Activated CD4-positive, alpha-beta T cell treated with anti-CD3 and anti-CD28 coated beads, Interleukin-2, amount 10 ng/mL, durations not matched to agents 7 days and 5 days (primary cell): ENCODE data around the gene REN. TPM values are rescaled to one million over a fixed set of nuclear protein-coding genes. Genes with fewer than 3 reads are reported as not detected.

Experiments
- CTCF ChIA-PET: fragments of 350-600 bp; sonication (Branson Sonifier 250); formaldehyde crosslinking; loops from one replicate; lab custom pipeline; 2021; ENCODE audit warnings: antibody characterized with exemption; lab: Charles Lee
- POLR2A ChIA-PET: fragments of 350-600 bp; sonication (Branson Sonifier 250); formaldehyde crosslinking; loops from one replicate; lab custom pipeline; 2021; ENCODE audit warnings: antibody characterized with exemption; lab: Charles Lee
- DNase-seq: peaks from one replicate; pipeline ENCODE4 v3.0.0-alpha.2; 2020
- H3K27ac Mint-ChIP-seq: one replicate; pipeline ENCODE4 v1.8.0; 2021; ENCODE audit warnings: mild to moderate bottlenecking, moderate library complexity, mixed read lengths
- H3K27me3 Mint-ChIP-seq: one replicate; pipeline ENCODE4 v1.8.0; 2021; ENCODE audit warnings: mixed read lengths
- H3K36me3 Mint-ChIP-seq: one replicate; pipeline ENCODE4 v1.8.0; 2021; ENCODE audit warnings: low read depth, mixed read lengths
- H3K4me1 Mint-ChIP-seq: one replicate; pipeline ENCODE4 v1.8.0; 2021; ENCODE audit warnings: mixed read lengths
- H3K4me3 Mint-ChIP-seq: one replicate; pipeline ENCODE4 v1.8.0; 2021; ENCODE audit warnings: mild to moderate bottlenecking, moderate library complexity, mixed read lengths
- H3K9me3 Mint-ChIP-seq: one replicate; pipeline ENCODE4 v1.8.0; 2021; ENCODE audit warnings: mixed read lengths
- total RNA-seq, 2 experiments: library from RNA; stranded (reverse); gene quantifications; one replicate each; pipeline ENCODE4 v1.2.3, GENCODE V29; 2021

REN gene
- total RNA-seq, 2 experiments from 2014 or later = not detected

- no peaks in the 10 kb centered on the region for H3K9me3 Mint-ChIP-seq
- POLR2A ChIA-PET = no interaction called here
- H3K27ac Mint-ChIP-seq = no peak overlapping the region
- CTCF ChIA-PET = interaction anchor here (0.6 kb wide), 1 partner anchor 231 kb away, joined by 3 read pairs; no protein-coding TSS in a partner anchor
- H3K4me1 Mint-ChIP-seq = peaks cover 11% of the 10 kb centered on the region
- H3K36me3 Mint-ChIP-seq = no peaks in the 10 kb centered on the region
- H3K27me3 Mint-ChIP-seq = no peaks in the 10 kb centered on the region
- H3K4me3 Mint-ChIP-seq = no peak overlapping the region
- no peak for DNase-seq
These were observed 33.4 kb downstream of the REN start for GRCh38 chr1:204132718-204133117.

GRCh38 chr1:204131978-204132377 is 34.2 kb downstream of the REN start:
- Mint-ChIP-seq H3K27ac (no peak overlapping the region), H3K9me3 (no peaks in the 10 kb centered on the region), H3K4me1 (peaks cover 11% of the 10 kb centered on the region), H3K27me3 (no peaks in the 10 kb centered on the region), H3K4me3 (no peak overlapping the region), H3K36me3 (no peaks in the 10 kb centered on the region)
- ChIA-PET POLR2A (no interaction called here), CTCF (no interaction called here)
- DNase-seq = no peak

DNA sequence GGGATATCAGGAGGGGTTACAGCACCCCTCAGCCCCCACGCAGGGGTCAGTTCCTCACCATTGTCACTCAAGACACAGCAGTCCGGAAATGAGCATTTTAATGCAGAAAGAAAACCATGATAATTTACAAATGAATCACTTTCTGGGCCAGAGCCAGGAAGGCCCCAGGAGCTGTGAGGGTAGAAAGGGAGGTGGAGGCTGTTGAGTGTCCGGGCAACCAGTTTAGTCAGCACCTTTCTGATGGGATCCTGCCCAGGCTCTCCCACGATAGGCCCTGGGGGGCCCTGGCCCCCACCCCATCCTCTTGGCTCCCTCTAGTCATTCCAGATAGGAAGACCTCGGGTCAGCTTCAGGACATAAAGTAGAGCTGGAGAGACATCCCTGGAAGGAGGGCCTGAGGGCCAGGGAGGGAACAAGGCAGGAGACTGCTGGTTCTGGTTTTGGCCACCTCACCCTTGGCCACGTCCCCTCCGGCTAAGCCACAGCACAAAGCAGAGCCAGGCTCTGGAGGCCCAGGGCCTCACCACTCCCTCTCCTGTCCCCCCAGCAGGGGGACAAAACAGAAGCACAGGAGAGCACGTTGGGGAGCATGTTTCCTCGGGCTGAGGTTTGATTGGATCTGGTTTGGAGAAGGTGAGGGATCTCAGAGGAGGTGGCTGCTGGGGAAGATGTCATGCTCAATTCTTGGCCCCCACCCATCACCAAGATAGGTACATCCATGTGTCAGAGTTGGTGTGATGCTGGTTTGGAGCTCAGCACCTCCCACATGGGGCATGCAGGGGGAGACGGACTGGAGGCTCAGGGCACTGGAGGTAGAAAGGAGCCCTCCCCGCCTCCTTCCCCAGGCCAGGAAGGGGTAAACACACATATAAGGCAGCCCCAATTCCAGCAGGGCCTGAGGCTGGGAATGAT is 34.9 kb downstream of the REN start:
- Mint-ChIP-seq H3K4me1 (peaks cover 11% of the 10 kb centered on the region), H3K27ac (peak overlapping the region; percentile 3), H3K9me3 (no peaks in the 10 kb centered on the region), H3K27me3 (no peaks in the 10 kb centered on the region), H3K4me3 (no peak overlapping the region), H3K36me3 (no peaks in the 10 kb centered on the region)
- POLR2A ChIA-PET = no interaction called here
- CTCF ChIA-PET = interaction anchor here (3.0 kb wide), 1 partner anchor 270 kb away, joined by 29 read pairs; the partner anchor contains the start of gene SNRPE
- DNase-seq = no peak

- Mint-ChIP-seq H3K36me3 (no peaks in the 10 kb centered on the region), H3K27me3 (no peaks in the 10 kb centered on the region), H3K27ac (no peak overlapping the region), H3K9me3 (no peaks in the 10 kb centered on the region), H3K4me3 (no peak overlapping the region), H3K4me1 (peaks cover 11% of the 10 kb centered on the region)
- no peak for DNase-seq
- CTCF ChIA-PET = interaction anchor here (0.6 to 3.8 kb wide), 6 partner anchors 249 to 630 kb away, joined by 3 to 31 read pairs (median 4); partner anchors contain the start of gene SNRPE
- POLR2A ChIA-PET = no interaction called here
These were observed 36.0 kb downstream of the REN start for GRCh38 chr1:204130178-204130577.

GRCh38 chr1:204128964-204129896 is 36.9 kb downstream of the REN start:
- no peaks in the 10 kb centered on the region for H3K9me3 Mint-ChIP-seq
- CTCF ChIA-PET = interaction anchor here (0.5 to 4.0 kb wide), 27 partner anchors 9 to 788 kb away, joined by 3 to 38 read pairs (median 3); partner anchors contain the start of genes LAX1 and SNRPE
- peak; percentile 63 for DNase-seq
- H3K4me3 Mint-ChIP-seq = no peak overlapping the region
- no peak overlapping the region for H3K27ac Mint-ChIP-seq
- no peaks in the 10 kb centered on the region for H3K27me3 Mint-ChIP-seq
- POLR2A ChIA-PET = no interaction called here
- H3K36me3 Mint-ChIP-seq = no peaks in the 10 kb centered on the region
- H3K4me1 Mint-ChIP-seq = peaks cover 11% of the 10 kb centered on the region

DNA sequence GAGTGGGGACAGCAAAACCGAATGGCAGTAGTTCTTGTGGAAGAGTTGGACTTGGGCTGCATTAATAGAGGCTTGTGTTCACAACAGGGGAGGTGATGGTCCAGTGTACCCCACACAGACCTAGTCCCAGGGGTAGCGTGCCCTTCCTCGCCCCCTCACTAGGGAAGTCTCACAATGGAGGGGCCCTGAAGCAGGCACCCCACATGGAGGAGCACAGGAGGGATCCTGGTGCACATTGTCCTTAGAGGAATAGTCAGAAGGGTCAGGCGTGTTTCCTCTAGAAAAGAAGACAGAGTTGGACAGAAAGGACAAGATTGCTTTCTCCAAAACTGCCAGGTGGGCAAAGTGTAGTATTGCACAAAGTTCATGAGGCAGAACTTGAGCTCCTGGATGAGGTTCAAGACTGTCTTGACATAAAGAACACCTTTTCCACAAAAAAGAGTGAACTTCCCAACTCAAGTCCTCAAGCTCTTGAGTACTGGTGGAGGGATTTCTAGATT is 37.6 kb downstream of the REN start:
- CTCF ChIA-PET = interaction anchor here (0.5 to 4.0 kb wide), 21 partner anchors 8 to 788 kb away, joined by 3 to 38 read pairs (median 3); partner anchors contain the start of genes LAX1 and SNRPE
- H3K9me3 Mint-ChIP-seq = no peaks in the 10 kb centered on the region
- H3K36me3 Mint-ChIP-seq = no peaks in the 10 kb centered on the region
- POLR2A ChIA-PET = no interaction called here
- H3K4me3 Mint-ChIP-seq = no peak overlapping the region
- H3K27me3 Mint-ChIP-seq = no peaks in the 10 kb centered on the region
- H3K4me1 Mint-ChIP-seq = peaks cover 11% of the 10 kb centered on the region
- no peak overlapping the region for H3K27ac Mint-ChIP-seq
- no peak for DNase-seq

DNA sequence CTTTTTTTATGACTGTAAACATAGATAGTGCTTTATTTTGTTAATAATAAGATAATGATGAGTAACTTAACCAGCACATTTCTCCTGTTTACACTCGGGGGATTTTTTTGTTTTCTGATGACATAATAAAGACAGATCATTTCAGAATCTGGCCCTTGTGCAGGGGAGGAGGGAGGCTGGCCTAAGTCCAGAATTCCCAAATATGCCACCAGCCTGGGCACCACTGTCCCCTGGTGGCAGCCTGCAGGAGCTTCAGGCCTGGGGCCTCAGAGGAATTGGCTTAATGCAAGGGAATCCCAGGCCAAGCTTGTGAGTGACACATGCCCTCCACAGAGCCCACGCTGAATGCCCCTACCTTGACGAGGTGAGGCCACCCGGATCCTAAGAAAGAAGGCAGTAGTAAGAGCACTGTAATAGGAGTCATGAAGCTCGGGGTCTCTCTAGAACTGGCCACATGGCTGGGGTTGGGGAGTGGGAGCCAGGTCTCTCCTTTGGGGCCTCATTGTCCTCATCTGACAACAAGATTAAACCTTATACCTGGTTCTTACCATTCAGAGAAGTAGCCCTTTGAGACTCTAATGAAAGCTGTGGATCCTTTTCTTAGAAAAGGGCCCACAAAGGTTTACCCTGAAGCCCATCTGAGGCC is 38.4 kb downstream of the REN start:
- H3K36me3 Mint-ChIP-seq = no peaks in the 10 kb centered on the region
- H3K9me3 Mint-ChIP-seq = no peaks in the 10 kb centered on the region
- no peaks in the 10 kb centered on the region for H3K27me3 Mint-ChIP-seq
- H3K4me3 Mint-ChIP-seq = no peak overlapping the region
- ChIA-PET POLR2A (no interaction called here), CTCF (interaction anchor here (1.3 to 4.0 kb wide), 6 partner anchors 11 to 291 kb away, joined by 3 to 38 read pairs (median 14); no protein-coding TSS in a partner anchor)
- DNase-seq = no peak
- peak overlapping the region; percentile 69 for H3K27ac Mint-ChIP-seq
- H3K4me1 Mint-ChIP-seq = peaks cover 11% of the 10 kb centered on the region

DNA sequence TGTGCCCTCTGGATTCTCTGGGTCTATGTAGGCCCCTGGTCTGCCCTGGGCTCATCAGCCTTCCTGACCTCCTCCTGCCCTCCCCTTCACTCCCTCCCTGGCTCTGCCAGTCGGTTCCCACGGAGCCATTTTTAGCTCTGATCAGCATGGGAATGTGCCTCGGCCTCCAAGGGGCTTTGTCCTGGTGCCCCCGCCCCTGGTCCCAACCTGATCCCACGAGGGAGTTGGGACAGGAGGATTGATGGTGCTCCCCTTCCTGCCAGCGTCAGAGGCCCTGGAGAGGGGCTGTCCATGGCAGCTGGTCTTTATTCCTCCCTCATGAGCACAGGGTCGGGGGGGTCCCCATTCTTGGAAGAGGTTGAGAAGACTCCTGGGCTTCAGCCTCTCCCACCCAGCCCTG is 39.2 kb downstream of the REN start:
- no peak overlapping the region for H3K27ac Mint-ChIP-seq
- no peaks in the 10 kb centered on the region for H3K9me3 Mint-ChIP-seq
- no peak for DNase-seq
- no peaks in the 10 kb centered on the region for H3K36me3 Mint-ChIP-seq
- POLR2A ChIA-PET = no interaction called here
- CTCF ChIA-PET = interaction anchor here (2.4 to 4.0 kb wide), 3 partner anchors 12 to 269 kb away, joined by 10 to 38 read pairs (median 31); no protein-coding TSS in a partner anchor
- H3K27me3 Mint-ChIP-seq = no peaks in the 10 kb centered on the region
- H3K4me3 Mint-ChIP-seq = no peak overlapping the region
- H3K4me1 Mint-ChIP-seq = peaks cover 11% of the 10 kb centered on the region

GRCh38 chr1:204126386-204126785 is 39.8 kb downstream of the REN start:
- Mint-ChIP-seq H3K27me3 (no peaks in the 10 kb centered on the region), H3K27ac (no peak overlapping the region), H3K4me1 (peaks cover 11% of the 10 kb centered on the region), H3K9me3 (no peaks in the 10 kb centered on the region), H3K36me3 (no peaks in the 10 kb centered on the region), H3K4me3 (no peak overlapping the region)
- POLR2A ChIA-PET = no interaction called here
- no peak for DNase-seq
- CTCF ChIA-PET = interaction anchor here (3.8 to 4.0 kb wide), 2 partner anchors 13 to 254 kb away, joined by 31 to 38 read pairs; no protein-coding TSS in a partner anchor

DNA sequence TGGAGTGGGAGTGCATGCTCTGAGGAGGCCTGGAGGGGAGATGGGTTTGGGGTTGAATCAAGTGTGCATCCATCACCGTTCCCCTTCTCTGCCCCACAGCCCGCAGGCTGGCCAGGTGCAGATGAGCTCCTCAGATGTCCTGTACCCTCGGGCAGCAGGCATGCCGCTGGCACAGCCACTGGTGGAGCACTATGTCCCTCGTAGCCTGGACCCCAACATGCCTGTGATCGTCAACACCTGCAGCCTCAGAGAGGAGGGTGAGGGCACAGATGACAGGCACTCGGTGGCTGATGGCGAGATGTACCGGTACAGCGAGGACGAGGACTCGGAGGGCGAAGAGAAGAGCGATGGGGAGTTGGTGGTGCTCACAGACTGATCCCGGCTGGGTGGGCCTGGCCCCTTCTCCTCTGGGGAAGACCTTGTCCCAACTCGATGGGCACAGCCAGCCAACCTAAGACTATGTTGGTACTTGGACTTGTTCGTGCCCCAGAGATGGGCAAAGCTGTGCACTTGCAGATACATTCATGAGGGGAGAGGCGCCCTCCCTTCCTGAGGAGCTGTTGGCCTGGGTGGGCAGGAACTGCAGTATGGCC is 40.3 kb downstream of the REN start:
- Mint-ChIP-seq H3K9me3 (no peaks in the 10 kb centered on the region), H3K36me3 (no peaks in the 10 kb centered on the region), H3K4me1 (peaks cover 11% of the 10 kb centered on the region), H3K4me3 (no peak overlapping the region), H3K27me3 (no peaks in the 10 kb centered on the region), H3K27ac (no peak overlapping the region)
- ChIA-PET POLR2A (no interaction called here), CTCF (interaction anchor here (1.5 to 4.0 kb wide), 2 partner anchors 12 to 13 kb away, joined by 6 to 38 read pairs; no protein-coding TSS in a partner anchor)
- DNase-seq = no peak

DNA sequence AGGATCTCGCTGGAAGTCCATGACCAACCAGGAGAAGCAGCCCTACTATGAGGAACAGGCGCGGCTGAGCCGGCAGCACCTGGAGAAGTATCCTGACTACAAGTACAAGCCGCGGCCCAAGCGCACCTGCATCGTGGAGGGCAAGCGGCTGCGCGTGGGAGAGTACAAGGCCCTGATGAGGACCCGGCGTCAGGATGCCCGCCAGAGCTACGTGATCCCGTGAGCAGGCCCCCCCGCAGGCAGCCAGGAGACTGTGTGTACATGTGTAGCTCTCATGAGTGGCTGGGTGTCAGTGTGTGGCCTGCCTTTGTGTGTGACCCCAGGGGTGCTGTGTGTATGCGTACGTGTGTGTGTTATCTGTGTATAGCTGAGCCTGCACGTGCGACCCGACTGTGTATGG is 41.5 kb downstream of the REN start:
- H3K4me3 Mint-ChIP-seq = no peak overlapping the region
- ChIA-PET CTCF (interaction anchor here (0.8 to 1.5 kb wide), 2 partner anchors 11 to 260 kb away, joined by 3 to 6 read pairs; no protein-coding TSS in a partner anchor), POLR2A (no interaction called here)
- no peak for DNase-seq
- H3K27ac Mint-ChIP-seq = no peak overlapping the region
- no peaks in the 10 kb centered on the region for H3K9me3 Mint-ChIP-seq
- H3K4me1 Mint-ChIP-seq = peaks cover 11% of the 10 kb centered on the region
- H3K36me3 Mint-ChIP-seq = no peaks in the 10 kb centered on the region
- H3K27me3 Mint-ChIP-seq = no peaks in the 10 kb centered on the region
